ENCODE measurements around the gene CRTAP. TPM values are rescaled to one million over a fixed set of nuclear protein-coding genes. Genes with fewer than 3 reads are reported as not detected.
A peak's percentile ranks its signal among the peaks of the same experiment; 100 is the strongest.
"Not testable (repeated sequence)": the region's sequence is repeated elsewhere in the genome, so short reads cannot be mapped to it uniquely, and the experiment has no call there.

Gene CRTAP
- polyA plus RNA-seq, 1 experiment: 311 TPM

- Histone ChIP-seq H3K36me3 (ENCODE audit: control insufficient read depth, insufficient read depth, low read length) (no peaks in the 10 kb centered on the region), H3K4me3 (ENCODE audit: low read depth, low read length) (no peak overlapping the region), H3K27me3 (ENCODE audit: control insufficient read depth, insufficient read depth, low read length) (no peaks in the 10 kb centered on the region)
- ChIA-PET POLR2A (no interaction called here), CTCF (interaction anchor here (0.5 kb wide), 1 partner anchor 10 kb away, joined by 3 read pairs; no protein-coding TSS in a partner anchor)
- no peak for TF ChIP-seq CTCF (IDR thresholded peaks at IDR 0.05; ENCODE audit: insufficient read depth, low read depth, low read length)
- no peak for DNase-seq (ENCODE audit: low read depth)
Observed at GRCh38 chr3:33105341-33105948, 8.4 kb upstream of the CRTAP start.

- POLR2A ChIA-PET; H3K36me3 ChIP-seq (ENCODE audit: control insufficient read depth, insufficient read depth, low read length); H3K4me3 ChIP-seq (ENCODE audit: low read depth, low read length); H3K27me3 ChIP-seq (ENCODE audit: control insufficient read depth, insufficient read depth, low read length); DNase-seq (ENCODE audit: low read depth); CTCF ChIA-PET: not testable (repeated sequence)
Observed at GRCh38 chr3:33106854-33107253, 7.0 kb upstream of the CRTAP start.

- no peaks in the 10 kb centered on the region for H3K36me3 ChIP-seq (ENCODE audit: control insufficient read depth, insufficient read depth, low read length)
- H3K4me3 ChIP-seq (ENCODE audit: low read depth, low read length): no peak overlapping the region
- H3K27me3 ChIP-seq (ENCODE audit: control insufficient read depth, insufficient read depth, low read length): no peaks in the 10 kb centered on the region
- DNase-seq (ENCODE audit: low read depth): no peak
- no peak for TF ChIP-seq CTCF (IDR thresholded peaks at IDR 0.05; ENCODE audit: insufficient read depth, low read depth, low read length)
- ChIA-PET POLR2A (interaction anchor here (0.5 kb wide), 1 partner anchor 35 kb away, joined by 3 read pairs; no protein-coding TSS in a partner anchor), CTCF (interaction anchor here (1.4 kb wide), 1 partner anchor 12 kb away, joined by 3 read pairs; no protein-coding TSS in a partner anchor)
Observed at GRCh38 chr3:33111581-33111980, 2.2 kb upstream of the CRTAP start.

- CTCF ChIA-PET: interaction anchor here (1.0 to 1.9 kb wide), 2 partner anchors 17 to 258 kb away, joined by 3 to 13 read pairs; no protein-coding TSS in a partner anchor
- no peak for DNase-seq (ENCODE audit: low read depth)
- H3K27me3 ChIP-seq (ENCODE audit: control insufficient read depth, insufficient read depth, low read length): no peaks in the 10 kb centered on the region
- peak overlapping the region; percentile 75 for H3K4me3 ChIP-seq (ENCODE audit: low read depth, low read length)
- H3K36me3 ChIP-seq (ENCODE audit: control insufficient read depth, insufficient read depth, low read length): no peaks in the 10 kb centered on the region; the same call in 1 of the 2 replicates
- TF ChIP-seq CTCF (IDR thresholded peaks at IDR 0.05; ENCODE audit: insufficient read depth, low read depth, low read length): no peak
- POLR2A ChIA-PET: no interaction called here
Observed at GRCh38 chr3:33114622-33115023, 809 bp downstream of the CRTAP start.

- H3K4me3 ChIP-seq (ENCODE audit: low read depth, low read length): peak overlapping the region; percentile 75
- ChIA-PET POLR2A (no interaction called here), CTCF (interaction anchor here (1.0 to 1.9 kb wide), 3 partner anchors 16 to 258 kb away, joined by 3 to 13 read pairs (median 7); no protein-coding TSS in a partner anchor)
- no peak for TF ChIP-seq CTCF (IDR thresholded peaks at IDR 0.05; ENCODE audit: insufficient read depth, low read depth, low read length)
- H3K27me3 ChIP-seq (ENCODE audit: control insufficient read depth, insufficient read depth, low read length): no peaks in the 10 kb centered on the region
- DNase-seq (ENCODE audit: low read depth): peak; percentile 67
- H3K36me3 ChIP-seq (ENCODE audit: control insufficient read depth, insufficient read depth, low read length): no peaks in the 10 kb centered on the region; the same call in 1 of the 2 replicates
Observed at GRCh38 chr3:33115024-33115768, 1.4 kb downstream of the CRTAP start.
